ENCODE data around the gene TRHDE.

DNA sequence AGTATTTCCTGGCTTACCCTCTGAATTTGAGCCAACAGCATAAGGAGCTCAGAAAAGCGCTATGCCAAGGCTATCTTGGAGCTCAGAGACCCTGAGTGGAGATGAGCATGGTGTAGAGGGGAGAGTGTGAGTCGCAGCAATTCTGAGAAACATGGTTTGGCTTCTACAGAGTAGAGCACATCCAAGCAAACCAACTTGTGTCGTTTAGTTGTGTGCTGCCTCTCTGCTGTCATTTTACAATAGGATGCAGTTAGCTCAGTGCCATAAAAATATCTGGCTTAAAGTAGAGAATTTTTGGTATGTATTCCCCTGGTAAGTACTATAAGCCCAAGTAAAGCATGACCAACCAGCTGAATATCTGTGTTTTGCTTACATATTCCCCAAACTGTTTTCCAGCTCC is 249.2 kb downstream of the TRHDE start:
- TF ChIP-seq, protein P1, sequence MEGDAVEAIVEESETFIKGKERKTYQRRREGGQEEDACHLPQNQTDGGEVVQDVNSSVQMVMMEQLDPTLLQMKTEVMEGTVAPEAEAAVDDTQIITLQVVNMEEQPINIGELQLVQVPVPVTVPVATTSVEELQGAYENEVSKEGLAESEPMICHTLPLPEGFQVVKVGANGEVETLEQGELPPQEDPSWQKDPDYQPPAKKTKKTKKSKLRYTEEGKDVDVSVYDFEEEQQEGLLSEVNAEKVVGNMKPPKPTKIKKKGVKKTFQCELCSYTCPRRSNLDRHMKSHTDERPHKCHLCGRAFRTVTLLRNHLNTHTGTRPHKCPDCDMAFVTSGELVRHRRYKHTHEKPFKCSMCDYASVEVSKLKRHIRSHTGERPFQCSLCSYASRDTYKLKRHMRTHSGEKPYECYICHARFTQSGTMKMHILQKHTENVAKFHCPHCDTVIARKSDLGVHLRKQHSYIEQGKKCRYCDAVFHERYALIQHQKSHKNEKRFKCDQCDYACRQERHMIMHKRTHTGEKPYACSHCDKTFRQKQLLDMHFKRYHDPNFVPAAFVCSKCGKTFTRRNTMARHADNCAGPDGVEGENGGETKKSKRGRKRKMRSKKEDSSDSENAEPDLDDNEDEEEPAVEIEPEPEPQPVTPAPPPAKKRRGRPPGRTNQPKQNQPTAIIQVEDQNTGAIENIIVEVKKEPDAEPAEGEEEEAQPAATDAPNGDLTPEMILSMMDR (IDR thresholded peaks at IDR 0.05), result no peak
- TF ChIP-seq FOSL2 (IDR thresholded peaks at IDR 0.05) (no peak), FOSL2 (CRISPR knock-in tag; IDR thresholded peaks at IDR 0.05) (no peak), POLR2A (IDR thresholded peaks at IDR 0.05; ENCODE audit: low read length) (no peak), KDM5A (IDR thresholded peaks at IDR 0.05) (no peak), NR3C1 (IDR thresholded peaks at IDR 0.05) (no peak), POLR2AphosphoS2 (conservative IDR thresholded peaks at IDR 0.05; ENCODE audit: low read length) (no peak)

All from A549 (cell line).